Keratinocyte (primary cell): Measurements from ENCODE around the gene KMT2C. TPM values are rescaled to one million over a fixed set of nuclear protein-coding genes. Genes with fewer than 3 reads are reported as not detected.
"Not testable (repeated sequence)": the region's sequence is repeated elsewhere in the genome, so short reads cannot be mapped to it uniquely, and the experiment has no call there.

ENCODE experiments used
- DNase-seq: peaks from one replicate; pipeline ENCODE4 v3.0.0-alpha.2; 2011; ENCODE audit warnings: low read depth, missing footprints, low spot score
- FAIRE-seq: peaks from 2 replicates; lab custom pipeline; 2011; peaks lifted over from hg19 to GRCh38; lab: Jason Lieb, UNC
- H2AFZ ChIP-seq: 2 replicates; pipeline ENCODE4 v1.6.0; 2012; ENCODE audit warnings: low read length, control low read depth, inconsistent platforms; ENCODE audit not compliant: control insufficient read depth
- H3K27ac ChIP-seq: 2 replicates; pipeline ENCODE4 v1.5.1; 2011; ENCODE audit warnings: low read length; ENCODE audit not compliant: control insufficient read depth, insufficient read depth
- H3K27me3 ChIP-seq: 3 replicates; pipeline ENCODE4 v1.6.0; 2011; ENCODE audit warnings: low read length; ENCODE audit not compliant: control insufficient read depth, insufficient read depth; ENCODE audit errors: extremely low read depth
- H3K36me3 ChIP-seq, 2 experiments: 2 replicates in 1 of 2; 3 replicates in 1 of 2; pipeline ENCODE4 v1.5.1; 2011; ENCODE audit warnings: low read length in 2 of 2, mild to moderate bottlenecking in 1 of 2; ENCODE audit not compliant: control insufficient read depth in 2 of 2, insufficient read depth in 2 of 2; ENCODE audit errors: extremely low read depth in 1 of 2
- H3K4me1 ChIP-seq: 3 replicates; pipeline ENCODE4 v1.5.1; 2011; ENCODE audit warnings: low read length; ENCODE audit not compliant: control insufficient read depth, insufficient read depth; ENCODE audit errors: extremely low read depth
- H3K4me2 ChIP-seq: 3 replicates; pipeline ENCODE4 v1.6.0; 2011; ENCODE audit warnings: low read depth, low read length; ENCODE audit not compliant: control insufficient read depth, insufficient read depth; ENCODE audit errors: extremely low read depth
- H3K4me3 ChIP-seq, 3 experiments: fragments of 200-600 bp in 1 of 3; sonication (generic) in 1 of 3; 2 replicates in 2 of 3; 3 replicates in 1 of 3; pipeline ENCODE4 v1.5.1; 2011 to 2016; ENCODE audit warnings: low read length in 3 of 3, mild to moderate bottlenecking in 3 of 3, control low read depth in 2 of 3, inconsistent platforms in 1 of 3, low read depth in 1 of 3, mixed read lengths in 1 of 3, mixed run types in 1 of 3, moderate library complexity in 1 of 3; ENCODE audit not compliant: control insufficient read depth in 2 of 3, insufficient read depth in 2 of 3; ENCODE audit errors: extremely low read depth in 1 of 3
- H3K79me2 ChIP-seq: 2 replicates; pipeline ENCODE4 v1.6.0; 2012; ENCODE audit warnings: low read length; ENCODE audit not compliant: control insufficient read depth, insufficient read depth
- H3K9ac ChIP-seq: 3 replicates; pipeline ENCODE4 v1.6.0; 2011; ENCODE audit warnings: low read length; ENCODE audit not compliant: control insufficient read depth, insufficient read depth; ENCODE audit errors: extremely low read depth
- H3K9me1 ChIP-seq: 3 replicates; pipeline ENCODE4 v1.6.0; 2011; ENCODE audit warnings: low read length; ENCODE audit not compliant: control insufficient read depth, insufficient read depth; ENCODE audit errors: extremely low read depth
- H3K9me3 ChIP-seq: 2 replicates; pipeline ENCODE4 v1.5.1; 2012; ENCODE audit warnings: low read depth, low read length; ENCODE audit not compliant: control insufficient read depth
- H4K20me1 ChIP-seq: 3 replicates; pipeline ENCODE4 v1.6.0; 2011; ENCODE audit warnings: low read length; ENCODE audit not compliant: control insufficient read depth, insufficient read depth; ENCODE audit errors: extremely low read depth
- CTCF ChIP-seq, 3 experiments: IDR thresholded peaks in 1 of 3; conservative IDR thresholded peaks in 1 of 3; optimal IDR thresholded peaks in 1 of 3; 2 replicates in 2 of 3; 3 replicates in 1 of 3; pipeline versions ENCODE3 to v1.5.1; 2011; ENCODE audit warnings: low read length in 3 of 3, mild to moderate bottlenecking in 3 of 3, moderate library complexity in 2 of 3, control low read depth in 1 of 3, inconsistent platforms in 1 of 3; ENCODE audit not compliant: insufficient read depth in 2 of 3; ENCODE audit errors: extremely low read depth in 1 of 3
- EZH2 ChIP-seq: IDR thresholded peaks from one replicate; pipeline ENCODE4 v1.6.1; 2012; ENCODE audit warnings: inconsistent platforms, mild to moderate bottlenecking, low read length, moderate library complexity
- dilution Hi-C: fragments of 300-500 bp; cut with MboI; formaldehyde crosslinking; loops from one replicate; pipeline ENCODE4 v1.7.0; 2020; ENCODE audit warnings: low sequenced_read_pairs; ENCODE audit not compliant: extremely low pct_ligation_motif_present
- polyA plus RNA-seq, 5 experiments: library from polyadenylated mRNA; depleted of rRNA in 3 of 5; stranded (reverse) in 3 of 5; stranded (forward) in 1 of 5; unstranded in 1 of 5; fragments of >200 nt; gene quantifications; 1 replicate in 1 of 5; 2 replicates in 3 of 5; 3 replicates in 1 of 5; pipeline versions ENCODE4 v1.2.1 to v1.2.3, GENCODE V29; 2011 to 2012; ENCODE audit warnings: missing spikeins in 2 of 5, low read depth in 1 of 5, low replicate concordance in 1 of 5

KMT2C gene
- polyA plus RNA-seq, 1 donor (not counting 4 experiments of a cell fraction or from before 2014, with no cell fraction given) = 8.5 TPM

DNA sequence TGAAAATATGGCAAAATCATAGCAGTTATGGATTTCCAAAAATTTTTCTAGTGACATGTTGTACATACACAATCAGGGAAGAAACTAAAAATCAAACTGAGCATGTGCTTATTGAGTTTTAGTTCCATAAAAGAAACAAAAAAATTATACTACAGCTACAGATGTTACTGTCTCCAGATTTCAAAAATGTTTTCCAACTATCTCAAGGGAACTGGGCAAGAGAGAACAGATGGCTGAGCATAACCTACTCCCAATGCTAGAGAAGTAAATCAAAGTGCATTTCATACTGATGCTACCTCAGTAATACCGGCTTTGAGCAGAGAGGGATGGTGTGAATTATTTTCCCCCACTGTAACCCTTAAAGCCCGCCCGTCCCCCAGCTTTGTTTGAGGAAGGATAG, 40.7 kb upstream of the KMT2C start:
- H4K20me1 ChIP-seq = no peaks in the 10 kb centered on the region
- no peak overlapping the region for H3K27ac ChIP-seq
- no peaks in the 10 kb centered on the region for H3K9me1 ChIP-seq
- dilution Hi-C loops = no loop called here
- DNase-seq (no peak), FAIRE-seq (no peak)
- no peaks in the 10 kb centered on the region for H3K79me2 ChIP-seq
- H3K4me2 ChIP-seq = no peak overlapping the region
- no peaks in the 10 kb centered on the region for H3K27me3 ChIP-seq
- no peaks in the 10 kb centered on the region for H3K9me3 ChIP-seq
- no peaks in the 10 kb centered on the region for H3K36me3 ChIP-seq
- no peak for TF ChIP-seq EZH2
- no peak for TF ChIP-seq CTCF (optimal IDR thresholded peaks at IDR 0.05 in 1 of 3, IDR thresholded peaks at IDR 0.05 in 1 of 3, conservative IDR thresholded peaks at IDR 0.05 in 1 of 3; ENCODE audit: extremely low read depth in 1 of 3, insufficient read depth in 2 of 3, low read length in 3 of 3)
- H2AFZ ChIP-seq = no peak overlapping the region
- H3K9ac ChIP-seq = no peak overlapping the region
- no peak overlapping the region for H3K4me3 ChIP-seq
- H3K4me1 ChIP-seq = no peaks in the 10 kb centered on the region

- H3K9me3 ChIP-seq, H3K79me2 ChIP-seq, H3K4me2 ChIP-seq, DNase-seq, H2AFZ ChIP-seq, dilution Hi-C loops, H3K9ac ChIP-seq, H3K27me3 ChIP-seq, H3K27ac ChIP-seq, H4K20me1 ChIP-seq, H3K9me1 ChIP-seq, H3K36me3 ChIP-seq, H3K4me3 ChIP-seq, FAIRE-seq, H3K4me1 ChIP-seq: not testable (repeated sequence)
These were observed 35.3 kb upstream of the KMT2C start for GRCh38 chr7:152471023-152471620.

DNA sequence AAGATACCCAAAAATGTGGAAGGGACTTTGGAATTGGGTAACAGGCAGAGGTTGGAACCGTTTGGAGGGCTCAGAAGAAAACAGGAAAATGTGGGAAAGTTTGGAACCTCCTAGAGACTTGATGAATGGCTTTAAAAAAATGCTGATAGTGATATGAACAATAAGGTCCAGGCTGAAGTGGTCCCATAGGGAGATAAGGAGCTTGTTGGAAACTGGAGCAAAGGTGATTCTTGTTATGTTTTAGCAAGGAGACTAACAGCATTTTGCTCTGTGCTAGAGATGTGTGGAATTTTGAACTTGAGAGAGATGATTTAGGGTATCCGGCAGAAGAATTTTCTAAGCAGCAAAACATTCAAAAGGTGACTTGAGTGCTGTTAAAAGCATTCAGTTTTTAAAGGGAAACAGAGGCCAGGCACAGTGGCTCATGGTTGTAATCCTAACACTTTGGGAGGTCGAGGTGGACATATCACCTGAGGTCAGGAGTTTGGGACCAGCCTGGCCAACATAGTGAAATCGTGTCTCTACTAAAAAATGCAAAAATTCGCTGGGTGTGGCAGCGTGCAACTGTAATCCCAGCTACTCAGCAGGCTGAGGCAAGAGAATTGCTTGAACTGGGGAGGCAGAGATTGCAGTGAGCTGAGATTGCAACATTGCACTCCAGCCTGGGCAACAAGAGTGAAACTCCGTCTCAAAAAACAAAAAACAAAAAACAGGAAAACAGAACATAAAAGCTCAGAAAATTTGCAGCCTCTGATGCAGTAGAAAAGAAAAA, 34.6 kb upstream of the KMT2C start:
- H3K9me3 ChIP-seq, H2AFZ ChIP-seq, H3K9me1 ChIP-seq, H3K36me3 ChIP-seq, H3K27ac ChIP-seq, dilution Hi-C loops, DNase-seq, H3K4me3 ChIP-seq, H3K9ac ChIP-seq, H3K4me2 ChIP-seq, H3K79me2 ChIP-seq, H3K27me3 ChIP-seq, FAIRE-seq, H3K4me1 ChIP-seq, H4K20me1 ChIP-seq: not testable (repeated sequence)

- not testable (repeated sequence) for FAIRE-seq, H3K27ac ChIP-seq
These were observed 33.8 kb upstream of the KMT2C start for GRCh38 chr7:152469576-152469975.

More at GRCh38 chr7:152469576-152469975, 33.8 kb upstream of the KMT2C start:
- H3K9me1 ChIP-seq, H3K36me3 ChIP-seq, dilution Hi-C loops, H2AFZ ChIP-seq, H3K27me3 ChIP-seq, H3K4me2 ChIP-seq, H3K9ac ChIP-seq, H3K9me3 ChIP-seq, DNase-seq, H3K4me1 ChIP-seq, H4K20me1 ChIP-seq, H3K79me2 ChIP-seq, H3K4me3 ChIP-seq: not testable (repeated sequence)
